Keratinocyte (primary cell): Measurements from ENCODE around the gene INPP4B. TPM values are rescaled to one million over a fixed set of nuclear protein-coding genes. Genes with fewer than 3 reads are reported as not detected.

Experiments used
- DNase-seq: peaks from one replicate; pipeline ENCODE4 v3.0.0-alpha.2; 2011; ENCODE audit warnings: low read depth, missing footprints, low spot score
- FAIRE-seq: peaks from 2 replicates; lab custom pipeline; 2011; peaks lifted over from hg19 to GRCh38; lab: Jason Lieb, UNC
- H2AFZ ChIP-seq: 2 replicates; pipeline ENCODE4 v1.6.0; 2012; ENCODE audit warnings: low read length, control low read depth, inconsistent platforms; ENCODE audit not compliant: control insufficient read depth
- H3K27ac ChIP-seq: 2 replicates; pipeline ENCODE4 v1.5.1; 2011; ENCODE audit warnings: low read length; ENCODE audit not compliant: control insufficient read depth, insufficient read depth
- H3K27me3 ChIP-seq: 3 replicates; pipeline ENCODE4 v1.6.0; 2011; ENCODE audit warnings: low read length; ENCODE audit not compliant: control insufficient read depth, insufficient read depth; ENCODE audit errors: extremely low read depth
- H3K36me3 ChIP-seq, 2 experiments: 2 replicates in 1 of 2; 3 replicates in 1 of 2; pipeline ENCODE4 v1.5.1; 2011; ENCODE audit warnings: low read length in 2 of 2, mild to moderate bottlenecking in 1 of 2; ENCODE audit not compliant: control insufficient read depth in 2 of 2, insufficient read depth in 2 of 2; ENCODE audit errors: extremely low read depth in 1 of 2
- H3K4me1 ChIP-seq: 3 replicates; pipeline ENCODE4 v1.5.1; 2011; ENCODE audit warnings: low read length; ENCODE audit not compliant: control insufficient read depth, insufficient read depth; ENCODE audit errors: extremely low read depth
- H3K4me2 ChIP-seq: 3 replicates; pipeline ENCODE4 v1.6.0; 2011; ENCODE audit warnings: low read depth, low read length; ENCODE audit not compliant: control insufficient read depth, insufficient read depth; ENCODE audit errors: extremely low read depth
- H3K4me3 ChIP-seq, 3 experiments: fragments of 200-600 bp in 1 of 3; sonication (generic) in 1 of 3; 2 replicates in 2 of 3; 3 replicates in 1 of 3; pipeline ENCODE4 v1.5.1; 2011 to 2016; ENCODE audit warnings: low read length in 3 of 3, mild to moderate bottlenecking in 3 of 3, control low read depth in 2 of 3, inconsistent platforms in 1 of 3, low read depth in 1 of 3, mixed read lengths in 1 of 3, mixed run types in 1 of 3, moderate library complexity in 1 of 3; ENCODE audit not compliant: control insufficient read depth in 2 of 3, insufficient read depth in 2 of 3; ENCODE audit errors: extremely low read depth in 1 of 3
- H3K79me2 ChIP-seq: 2 replicates; pipeline ENCODE4 v1.6.0; 2012; ENCODE audit warnings: low read length; ENCODE audit not compliant: control insufficient read depth, insufficient read depth
- H3K9ac ChIP-seq: 3 replicates; pipeline ENCODE4 v1.6.0; 2011; ENCODE audit warnings: low read length; ENCODE audit not compliant: control insufficient read depth, insufficient read depth; ENCODE audit errors: extremely low read depth
- H3K9me1 ChIP-seq: 3 replicates; pipeline ENCODE4 v1.6.0; 2011; ENCODE audit warnings: low read length; ENCODE audit not compliant: control insufficient read depth, insufficient read depth; ENCODE audit errors: extremely low read depth
- H3K9me3 ChIP-seq: 2 replicates; pipeline ENCODE4 v1.5.1; 2012; ENCODE audit warnings: low read depth, low read length; ENCODE audit not compliant: control insufficient read depth
- H4K20me1 ChIP-seq: 3 replicates; pipeline ENCODE4 v1.6.0; 2011; ENCODE audit warnings: low read length; ENCODE audit not compliant: control insufficient read depth, insufficient read depth; ENCODE audit errors: extremely low read depth
- CTCF ChIP-seq, 3 experiments: IDR thresholded peaks in 1 of 3; conservative IDR thresholded peaks in 1 of 3; optimal IDR thresholded peaks in 1 of 3; 2 replicates in 2 of 3; 3 replicates in 1 of 3; pipeline versions ENCODE3 to v1.5.1; 2011; ENCODE audit warnings: low read length in 3 of 3, mild to moderate bottlenecking in 3 of 3, moderate library complexity in 2 of 3, control low read depth in 1 of 3, inconsistent platforms in 1 of 3; ENCODE audit not compliant: insufficient read depth in 2 of 3; ENCODE audit errors: extremely low read depth in 1 of 3
- EZH2 ChIP-seq: IDR thresholded peaks from one replicate; pipeline ENCODE4 v1.6.1; 2012; ENCODE audit warnings: inconsistent platforms, mild to moderate bottlenecking, low read length, moderate library complexity
- dilution Hi-C: fragments of 300-500 bp; cut with MboI; formaldehyde crosslinking; loops from one replicate; pipeline ENCODE4 v1.7.0; 2020; ENCODE audit warnings: low sequenced_read_pairs; ENCODE audit not compliant: extremely low pct_ligation_motif_present
- polyA plus RNA-seq, 5 experiments: library from polyadenylated mRNA; depleted of rRNA in 3 of 5; stranded (reverse) in 3 of 5; stranded (forward) in 1 of 5; unstranded in 1 of 5; fragments of >200 nt; gene quantifications; 1 replicate in 1 of 5; 2 replicates in 3 of 5; 3 replicates in 1 of 5; pipeline versions ENCODE4 v1.2.1 to v1.2.3, GENCODE V29; 2011 to 2012; ENCODE audit warnings: missing spikeins in 2 of 5, low read depth in 1 of 5, low replicate concordance in 1 of 5

Gene INPP4B
- polyA plus RNA-seq, 1 donor (not counting 4 experiments of a cell fraction or from before 2014, with no cell fraction given) = 50.2 TPM

GRCh38 chr4:142287371-142287770 lies 558.7 kb downstream of the INPP4B start:
- TF ChIP-seq EZH2 (no peak), CTCF (optimal IDR thresholded peaks at IDR 0.05 in 1 of 3, IDR thresholded peaks at IDR 0.05 in 1 of 3, conservative IDR thresholded peaks at IDR 0.05 in 1 of 3; ENCODE audit: extremely low read depth in 1 of 3, insufficient read depth in 2 of 3, low read length in 3 of 3) (no peak)
- Histone ChIP-seq H2AFZ (no peak overlapping the region), H3K27ac (no peak overlapping the region), H3K9me3 (no peaks in the 10 kb centered on the region), H3K4me3 (no peak overlapping the region), H4K20me1 (peaks cover 4% of the 10 kb centered on the region), H3K4me1 (peaks cover 4% of the 10 kb centered on the region), H3K27me3 (no peaks in the 10 kb centered on the region), H3K4me2 (no peak overlapping the region), H3K9ac (no peak overlapping the region), H3K9me1 (peaks cover 2% of the 10 kb centered on the region), H3K79me2 (peaks cover 39% of the 10 kb centered on the region), H3K36me3 (peaks cover 6 to 9% of the 10 kb centered on the region in 2 experiments)
- no peak for FAIRE-seq
- dilution Hi-C loops = no loop called here
- DNase-seq = no peak

- peaks cover 48% of the 10 kb centered on the region for H3K79me2 ChIP-seq
These were observed 560.9 kb downstream of the INPP4B start for GRCh38 chr4:142285222-142285583.

More at GRCh38 chr4:142285222-142285583, 560.9 kb downstream of the INPP4B start:
- H3K9me1 ChIP-seq = peaks cover 3% of the 10 kb centered on the region
- no peak overlapping the region for H3K4me3 ChIP-seq
- dilution Hi-C loops = no loop called here
- H4K20me1 ChIP-seq = peaks cover 6% of the 10 kb centered on the region
- H3K4me1 ChIP-seq = peaks cover 11% of the 10 kb centered on the region
- no peak for DNase-seq
- no peak overlapping the region for H2AFZ ChIP-seq
- TF ChIP-seq EZH2 = no peak
- TF ChIP-seq CTCF (optimal IDR thresholded peaks at IDR 0.05 in 1 of 3, IDR thresholded peaks at IDR 0.05 in 1 of 3, conservative IDR thresholded peaks at IDR 0.05 in 1 of 3; ENCODE audit: extremely low read depth in 1 of 3, insufficient read depth in 2 of 3, low read length in 3 of 3) = no peak
- no peak overlapping the region for H3K9ac ChIP-seq
- H3K4me2 ChIP-seq = no peak overlapping the region
- FAIRE-seq = no peak
- H3K27ac ChIP-seq = no peak overlapping the region
- H3K27me3 ChIP-seq = no peaks in the 10 kb centered on the region
- peaks cover 4 to 5% of the 10 kb centered on the region in 2 experiments for H3K36me3 ChIP-seq
- no peaks in the 10 kb centered on the region for H3K9me3 ChIP-seq
